CD4-positive, alpha-beta T cell (primary cell): ENCODE data around the gene NASP. TPM values are rescaled to one million over a fixed set of nuclear protein-coding genes. Genes with fewer than 3 reads are reported as not detected.

Source experiments
- ATAC-seq: fragments of 200-7000 bp; cut with Tn5 transposase; one replicate; pipeline ENCODE4 v1.10.0; 2022; ENCODE audit warnings: mild to moderate bottlenecking; ENCODE audit not compliant: poor library complexity
- CTCF ChIA-PET: fragments of 350-600 bp; sonication (Branson Sonifier 250); formaldehyde crosslinking; loops from one replicate; lab custom pipeline; 2021; ENCODE audit warnings: antibody characterized with exemption, inconsistent platforms; lab: Charles Lee
- POLR2A ChIA-PET: fragments of 350-600 bp; sonication (Branson Sonifier 250); formaldehyde crosslinking; loops from one replicate; lab custom pipeline; 2021; ENCODE audit warnings: antibody characterized with exemption, inconsistent platforms; lab: Charles Lee
- DNase-seq, 14 experiments: peaks; one replicate each; pipeline ENCODE4 v3.0.0-alpha.2; 2013 to 2020; ENCODE audit warnings: mixed read lengths in 2 of 14
- H3K27ac ChIP-seq, 2 donors: one replicate each; pipeline versions ENCODE4 v1.5.1 to v1.7.0; 2013; ENCODE audit warnings: low read length in 2 of 2, low read depth in 1 of 2, mild to moderate bottlenecking in 1 of 2
- H3K27me3 ChIP-seq, 2 experiments: 1 replicate in 1 of 2; 2 replicates in 1 of 2; pipeline versions ENCODE4 v1.6.1 to v1.7.0; 2013; ENCODE audit warnings: low read length in 2 of 2, control low read depth in 1 of 2, mild to moderate bottlenecking in 1 of 2, moderate library complexity in 1 of 2; ENCODE audit not compliant: insufficient read depth in 2 of 2, control insufficient read depth in 1 of 2
- H3K36me3 ChIP-seq: one replicate; pipeline ENCODE4 v1.6.1; 2013; ENCODE audit warnings: low read length, control low read depth; ENCODE audit not compliant: insufficient read depth
- H3K4me1 ChIP-seq: one replicate; pipeline ENCODE4 v1.6.1; 2013; ENCODE audit warnings: low read length, control low read depth; ENCODE audit not compliant: insufficient read depth
- H3K4me3 ChIP-seq: one replicate; pipeline ENCODE4 v1.5.1; 2013; ENCODE audit warnings: mild to moderate bottlenecking, low read length, moderate library complexity
- H3K9me3 ChIP-seq, 2 experiments: 1 replicate in 1 of 2; 2 replicates in 1 of 2; pipeline versions ENCODE4 v1.6.1 to v1.7.0; 2013; ENCODE audit warnings: low read length in 2 of 2, mild to moderate bottlenecking in 2 of 2, control low read depth in 1 of 2, moderate library complexity in 1 of 2; ENCODE audit not compliant: control insufficient read depth in 1 of 2, insufficient read depth in 1 of 2
- H3K27ac Mint-ChIP-seq: one replicate; pipeline ENCODE4 v1.8.0; 2020; ENCODE audit warnings: mixed read lengths
- H3K27me3 Mint-ChIP-seq: one replicate; pipeline ENCODE4 v1.8.0; 2021; ENCODE audit warnings: mixed read lengths
- H3K36me3 Mint-ChIP-seq: one replicate; pipeline ENCODE4 v1.8.0; 2021; ENCODE audit warnings: low read depth, mixed read lengths
- H3K4me1 Mint-ChIP-seq: one replicate; pipeline ENCODE4 v1.8.0; 2021; ENCODE audit warnings: low read depth, mixed read lengths
- H3K4me3 Mint-ChIP-seq: one replicate; pipeline ENCODE4 v1.8.0; 2020; ENCODE audit warnings: mild to moderate bottlenecking, mixed read lengths
- H3K9me3 Mint-ChIP-seq: one replicate; pipeline ENCODE4 v1.8.0; 2020; ENCODE audit warnings: mixed read lengths
- intact Hi-C, 2 experiments: fragments of 100-400 bp; cut with DNase I in 1 of 2; cut with micrococcal nuclease in 1 of 2; formaldehyde crosslinking; loops; one replicate each; pipeline versions ENCODE4 v1.15.1 to v1.9.0; 2023 to 2025; cut with DNase I, micrococcal nuclease
- total RNA-seq, 174 experiments: library from RNA in 2 of 174; stranded (reverse) in 2 of 174; gene quantifications; one replicate each; pipeline ENCODE4 v1.2.3 and lab custom pipeline; 2021 to 2026
- TF ChIP-seq, protein P1 (sequence below): fragments of 200-600 bp; IDR thresholded peaks from one replicate; pipeline ENCODE4 v1.8.0; 2022; ENCODE audit warnings: antibody characterized with exemption, mild to moderate bottlenecking

Gene NASP
- total RNA-seq, 2 experiments from 2014 or later, result 110 to 112 TPM

DNA sequence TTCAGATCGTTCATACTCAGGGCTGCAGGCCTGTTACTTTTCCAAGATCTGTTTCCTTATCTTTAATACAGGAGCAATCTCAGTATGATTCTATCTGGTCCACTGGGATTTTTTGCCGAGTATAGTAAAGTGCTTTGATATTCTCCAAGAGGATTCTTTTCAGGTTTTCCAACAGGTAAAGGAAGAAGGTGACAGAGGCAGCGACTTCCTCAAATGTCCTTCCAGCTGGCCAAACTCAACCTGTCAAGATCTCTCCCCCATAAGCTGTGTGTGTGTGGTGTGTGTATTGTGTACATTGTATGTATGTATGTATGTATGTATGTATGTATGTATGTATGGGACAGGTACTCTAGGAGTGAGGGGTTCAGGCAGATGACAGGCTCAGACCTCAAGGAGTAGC is 32.2 kb upstream of the NASP start:
- H3K4me1 Mint-ChIP-seq, result peaks cover 26% of the 10 kb centered on the region
- CTCF ChIA-PET, result interaction anchor here (1.3 to 2.4 kb wide), 4 partner anchors 30 to 61 kb away, joined by 4 to 20 read pairs (median 7); partner anchors contain the start of genes CCDC163, MMACHC, PRDX1 and TESK2

DNA sequence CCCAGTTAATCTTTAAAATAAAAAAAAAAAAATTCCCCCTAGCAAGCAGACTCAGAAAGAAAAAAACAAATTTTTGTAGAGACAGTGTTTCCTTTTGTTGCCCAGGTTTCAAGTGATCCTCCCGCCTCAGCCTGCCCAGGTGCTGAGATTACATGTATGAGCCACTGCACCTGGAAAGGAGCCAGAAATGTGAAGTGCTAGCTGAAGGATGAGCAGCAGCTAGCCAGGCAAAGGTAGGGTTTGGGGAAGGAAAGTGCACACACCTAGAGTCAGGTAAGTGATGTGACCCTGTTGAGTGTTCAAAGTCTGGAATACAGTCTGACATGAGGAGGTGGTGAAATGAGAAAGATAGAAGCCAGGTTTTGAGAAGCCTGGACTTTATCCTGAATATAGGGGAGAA is 31.5 kb upstream of the NASP start:
- peaks cover 27% of the 10 kb centered on the region for H3K4me1 ChIP-seq
- Mint-ChIP-seq H3K9me3 (no peaks in the 10 kb centered on the region), H3K4me3 (peak overlapping the region; percentile 70), H3K4me1 (peaks cover 26% of the 10 kb centered on the region), H3K36me3 (peaks cover 21% of the 10 kb centered on the region), H3K27ac (no peak overlapping the region), H3K27me3 (no peaks in the 10 kb centered on the region)
- TF ChIP-seq, protein P1, sequence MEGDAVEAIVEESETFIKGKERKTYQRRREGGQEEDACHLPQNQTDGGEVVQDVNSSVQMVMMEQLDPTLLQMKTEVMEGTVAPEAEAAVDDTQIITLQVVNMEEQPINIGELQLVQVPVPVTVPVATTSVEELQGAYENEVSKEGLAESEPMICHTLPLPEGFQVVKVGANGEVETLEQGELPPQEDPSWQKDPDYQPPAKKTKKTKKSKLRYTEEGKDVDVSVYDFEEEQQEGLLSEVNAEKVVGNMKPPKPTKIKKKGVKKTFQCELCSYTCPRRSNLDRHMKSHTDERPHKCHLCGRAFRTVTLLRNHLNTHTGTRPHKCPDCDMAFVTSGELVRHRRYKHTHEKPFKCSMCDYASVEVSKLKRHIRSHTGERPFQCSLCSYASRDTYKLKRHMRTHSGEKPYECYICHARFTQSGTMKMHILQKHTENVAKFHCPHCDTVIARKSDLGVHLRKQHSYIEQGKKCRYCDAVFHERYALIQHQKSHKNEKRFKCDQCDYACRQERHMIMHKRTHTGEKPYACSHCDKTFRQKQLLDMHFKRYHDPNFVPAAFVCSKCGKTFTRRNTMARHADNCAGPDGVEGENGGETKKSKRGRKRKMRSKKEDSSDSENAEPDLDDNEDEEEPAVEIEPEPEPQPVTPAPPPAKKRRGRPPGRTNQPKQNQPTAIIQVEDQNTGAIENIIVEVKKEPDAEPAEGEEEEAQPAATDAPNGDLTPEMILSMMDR, result no peak
- H3K27ac ChIP-seq, result no peak overlapping the region
- ChIA-PET CTCF (interaction anchor here (2.4 kb wide), 1 partner anchor 40 kb away, joined by 20 read pairs; no protein-coding TSS in a partner anchor), POLR2A (interaction anchor here (2.3 kb wide), 1 partner anchor 31 kb away, joined by 46 read pairs; the partner anchor contains the start of gene PRDX1)
- ATAC-seq, result no peak
- DNase-seq, result no peak
- intact Hi-C loops, result loop anchor here in 1 of 2 experiments (5.0 kb wide), 1 partner anchor 250 kb away; no protein-coding TSS in a partner anchor
- no peak overlapping the region for H3K4me3 ChIP-seq
- peaks cover 8% of the 10 kb centered on the region for H3K36me3 ChIP-seq
- H3K9me3 ChIP-seq, result no peaks in the 10 kb centered on the region
- H3K27me3 ChIP-seq, result no peaks in the 10 kb centered on the region

More for the DNA sequence above, 32.2 kb upstream of the NASP start:
- ATAC-seq (no peak), DNase-seq (no peak)
- Histone ChIP-seq H3K27ac (no peak overlapping the region), H3K9me3 (no peaks in the 10 kb centered on the region), H3K4me3 (peak overlapping the region; percentile 73), H3K27me3 (no peaks in the 10 kb centered on the region), H3K4me1 (peaks cover 27% of the 10 kb centered on the region), H3K36me3 (peaks cover 8% of the 10 kb centered on the region)
- TF ChIP-seq, protein P1, result no peak
- peaks cover 21% of the 10 kb centered on the region for H3K36me3 Mint-ChIP-seq
- H3K27ac Mint-ChIP-seq, result peak overlapping the region; percentile 89
- POLR2A ChIA-PET, result interaction anchor here (0.5 to 2.3 kb wide), 16 partner anchors 14 to 777 kb away, joined by 3 to 46 read pairs (median 5); partner anchors contain the start of genes CCDC163, GPBP1L1, MMACHC and MUTYH
- intact Hi-C loops, result loop anchor here (2.0 to 5.0 kb wide), 5 partner anchors 19 to 249 kb away; partner anchors contain the start of genes PRDX1 (in 1 of the 2) and TESK2 (in 1 of the 2)
- H3K9me3 Mint-ChIP-seq, result no peaks in the 10 kb centered on the region
- H3K27me3 Mint-ChIP-seq, result no peaks in the 10 kb centered on the region
- peak overlapping the region; percentile 98 for H3K4me3 Mint-ChIP-seq

DNA sequence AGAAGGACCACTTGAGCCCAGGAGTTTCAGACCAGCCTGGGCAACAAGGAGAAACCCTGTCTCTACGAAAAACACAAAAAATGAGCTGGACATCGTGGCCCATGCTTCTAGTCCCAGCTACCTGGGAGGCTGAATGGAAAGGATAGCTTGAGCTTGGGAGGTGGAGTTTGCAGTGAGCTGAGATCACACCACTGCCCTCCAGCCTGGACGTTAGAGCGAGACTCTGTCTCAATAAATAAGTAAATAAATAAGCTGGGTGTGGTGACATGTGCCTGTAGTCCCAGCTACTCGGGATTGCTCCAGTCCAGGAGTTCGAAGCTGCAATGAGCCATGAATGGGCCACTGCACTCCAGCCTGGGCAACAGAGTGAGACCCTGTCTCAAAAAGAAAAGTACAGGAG is 29.6 kb upstream of the NASP start:
- no peak for DNase-seq
- Mint-ChIP-seq H3K4me1 (peaks cover 26% of the 10 kb centered on the region), H3K27ac (no peak overlapping the region), H3K27me3 (no peaks in the 10 kb centered on the region), H3K36me3 (peaks cover 29% of the 10 kb centered on the region), H3K9me3 (no peaks in the 10 kb centered on the region), H3K4me3 (no peak overlapping the region)
- H3K4me1 ChIP-seq, result peaks cover 27% of the 10 kb centered on the region
- peaks cover 8% of the 10 kb centered on the region for H3K36me3 ChIP-seq
- ChIA-PET CTCF (interaction anchor here (0.8 kb wide), 1 partner anchor 15 kb away, joined by 3 read pairs; no protein-coding TSS in a partner anchor), POLR2A (interaction anchor here (2.3 kb wide), 1 partner anchor 33 kb away, joined by 8 read pairs; the partner anchor contains the start of gene PRDX1)
- H3K27ac ChIP-seq, result no peak overlapping the region
- TF ChIP-seq, protein P1, result no peak
- intact Hi-C loops, result loop anchor here in 1 of 2 experiments (5.0 kb wide), 1 partner anchor 252 kb away; no protein-coding TSS in a partner anchor
- no peaks in the 10 kb centered on the region for H3K27me3 ChIP-seq
- no peak for ATAC-seq
- no peaks in the 10 kb centered on the region for H3K9me3 ChIP-seq
- H3K4me3 ChIP-seq, result no peak overlapping the region
